ENCODE results near the gene SRPK3.

DNA sequence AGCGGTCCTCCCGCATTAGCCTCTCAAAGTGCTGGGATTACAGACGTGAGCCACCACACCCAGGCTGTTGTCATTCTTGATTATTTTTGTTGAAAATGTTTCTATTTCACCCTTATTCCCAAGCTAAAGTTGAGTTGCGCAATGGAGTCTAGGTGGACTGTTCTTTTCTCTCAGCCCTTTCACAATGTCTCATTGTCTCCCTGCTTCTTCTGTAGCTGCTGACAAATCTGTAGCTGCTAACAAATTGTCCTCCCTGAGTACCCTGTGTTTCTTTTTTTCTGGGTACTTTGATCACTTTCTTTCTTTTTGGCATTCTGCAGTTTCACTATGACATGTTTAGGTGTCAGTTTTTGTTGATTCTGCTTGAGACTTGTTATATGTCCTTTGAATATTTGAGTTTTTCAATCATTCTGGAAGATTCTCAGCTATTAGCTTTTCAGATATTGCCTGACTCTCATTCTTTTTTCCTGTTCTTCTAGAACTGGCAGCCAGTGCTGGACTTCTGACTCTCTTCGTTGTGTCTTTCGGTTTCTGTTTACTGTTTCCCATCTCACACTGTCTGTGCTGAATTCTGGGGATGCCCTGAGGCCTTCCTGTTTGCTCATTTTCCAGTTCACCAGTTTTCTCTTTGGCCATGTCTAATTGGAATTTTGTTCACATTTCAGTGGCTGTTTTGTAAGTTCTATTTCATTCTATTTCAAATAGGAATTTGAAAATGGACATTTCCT, 49.6 kb upstream of the SRPK3 start:
- TF ChIP-seq, protein P1, sequence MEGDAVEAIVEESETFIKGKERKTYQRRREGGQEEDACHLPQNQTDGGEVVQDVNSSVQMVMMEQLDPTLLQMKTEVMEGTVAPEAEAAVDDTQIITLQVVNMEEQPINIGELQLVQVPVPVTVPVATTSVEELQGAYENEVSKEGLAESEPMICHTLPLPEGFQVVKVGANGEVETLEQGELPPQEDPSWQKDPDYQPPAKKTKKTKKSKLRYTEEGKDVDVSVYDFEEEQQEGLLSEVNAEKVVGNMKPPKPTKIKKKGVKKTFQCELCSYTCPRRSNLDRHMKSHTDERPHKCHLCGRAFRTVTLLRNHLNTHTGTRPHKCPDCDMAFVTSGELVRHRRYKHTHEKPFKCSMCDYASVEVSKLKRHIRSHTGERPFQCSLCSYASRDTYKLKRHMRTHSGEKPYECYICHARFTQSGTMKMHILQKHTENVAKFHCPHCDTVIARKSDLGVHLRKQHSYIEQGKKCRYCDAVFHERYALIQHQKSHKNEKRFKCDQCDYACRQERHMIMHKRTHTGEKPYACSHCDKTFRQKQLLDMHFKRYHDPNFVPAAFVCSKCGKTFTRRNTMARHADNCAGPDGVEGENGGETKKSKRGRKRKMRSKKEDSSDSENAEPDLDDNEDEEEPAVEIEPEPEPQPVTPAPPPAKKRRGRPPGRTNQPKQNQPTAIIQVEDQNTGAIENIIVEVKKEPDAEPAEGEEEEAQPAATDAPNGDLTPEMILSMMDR (IDR thresholded peaks at IDR 0.05; ENCODE audit: poor library complexity, severe bottlenecking): no peak
- TF ChIP-seq SMC3 (conservative IDR thresholded peaks at IDR 0.05; ENCODE audit: poor library complexity) (no peak), EP300 (conservative IDR thresholded peaks at IDR 0.05; ENCODE audit: poor library complexity, severe bottlenecking) (no peak)
